NCI-H345 (cell line): ENCODE data around the gene RNF13.

Experiments used
- DNase-seq: peaks from one replicate; lab custom pipeline; 2025; lab: John Stamatoyannopoulos, UW

The RNF13 gene

GRCh38 chr3:149992416-149993058, 179.5 kb downstream of the RNF13 start:
- DNase-seq, result no peak

GRCh38 chr3:149998946-149999345, 185.9 kb downstream of the RNF13 start:
- no peak for DNase-seq

GRCh38 chr3:149999421-149999820, 186.4 kb downstream of the RNF13 start:
- DNase-seq, result no peak

- no peak for DNase-seq
Measured at GRCh38 chr3:150000641-150001040, 187.6 kb downstream of the RNF13 start.

GRCh38 chr3:150005243-150006112, 192.5 kb downstream of the RNF13 start:
- no peak for DNase-seq

- no peak for DNase-seq
Measured at GRCh38 chr3:150006794-150007193, 193.8 kb downstream of the RNF13 start.
